Activated CD4-positive, alpha-beta memory T cell treated with anti-CD3 and anti-CD28 coated beads for 36 hours (primary cell): ENCODE measurements around the gene AMTN. TPM values are rescaled to one million over a fixed set of nuclear protein-coding genes. Genes with fewer than 3 reads are reported as not detected.
"Not testable (repeated sequence)": the region's sequence is repeated elsewhere in the genome, so short reads cannot be mapped to it uniquely, and the experiment has no call there.

Source experiments
- CTCF ChIA-PET: fragments of 350-600 bp; sonication (Branson Sonifier 250); formaldehyde crosslinking; loops from one replicate; lab custom pipeline; 2021; ENCODE audit warnings: antibody characterized with exemption, inconsistent platforms; lab: Charles Lee
- POLR2A ChIA-PET: fragments of 350-600 bp; sonication (Branson Sonifier 250); formaldehyde crosslinking; loops from one replicate; lab custom pipeline; 2021; ENCODE audit warnings: antibody characterized with exemption; lab: Charles Lee
- DNase-seq: peaks from one replicate; pipeline ENCODE4 v3.0.0-alpha.2; 2020
- H3K27ac Mint-ChIP-seq: one replicate; pipeline ENCODE4 v1.8.0; 2021; ENCODE audit warnings: mixed read lengths
- H3K27me3 Mint-ChIP-seq: one replicate; pipeline ENCODE4 v1.8.0; 2021; ENCODE audit warnings: mixed read lengths
- H3K36me3 Mint-ChIP-seq: one replicate; pipeline ENCODE4 v1.8.0; 2021; ENCODE audit warnings: mixed read lengths
- H3K4me1 Mint-ChIP-seq: one replicate; pipeline ENCODE4 v1.8.0; 2021; ENCODE audit warnings: low read depth, mixed read lengths
- H3K4me3 Mint-ChIP-seq: one replicate; pipeline ENCODE4 v1.8.0; 2021; ENCODE audit warnings: mild to moderate bottlenecking, mixed read lengths
- H3K9me3 Mint-ChIP-seq: one replicate; pipeline ENCODE4 v1.8.0; 2021; ENCODE audit warnings: mixed read lengths
- intact Hi-C: fragments of 100-400 bp; cut with micrococcal nuclease; formaldehyde crosslinking; loops from one replicate; pipeline ENCODE4 v1.15.1; 2023
- total RNA-seq, 2 experiments: library from RNA; stranded (reverse); gene quantifications; one replicate each; pipeline ENCODE4 v1.2.3, GENCODE V29; 2021

AMTN gene
- not detected for total RNA-seq

GRCh38 chr4:70518269-70518668 is at the start of gene AMTN:
AMTN (plus strand) TSS chr4:70518569; CDS start chr4:70518778, 209 bp downstream.
- H3K4me3 Mint-ChIP-seq, result no peak within 1 kb of the TSS
- no peak within 1 kb of the TSS for H3K27ac Mint-ChIP-seq
- H3K36me3 Mint-ChIP-seq, result no peaks in the 10 kb centered on the region
- CTCF ChIA-PET, result no interaction called here
- intact Hi-C loops, result no loop called here
- no peaks in the 10 kb centered on the region for H3K9me3 Mint-ChIP-seq
- H3K27me3 Mint-ChIP-seq, result no peaks in the 10 kb centered on the region
- DNase-seq, result no peak
- no peaks in the 10 kb centered on the region for H3K4me1 Mint-ChIP-seq
- POLR2A ChIA-PET, result no interaction called here

GRCh38 chr4:70471897-70472296 is 46.5 kb upstream of the AMTN start, which contains the start of gene MUC7:
MUC7 (plus strand) TSS chr4:70472197; CDS start chr4:70474022, 1,825 bp downstream.
- DNase-seq, result no peak
- H3K4me1 Mint-ChIP-seq, result no peaks in the 10 kb centered on the region
- H3K36me3 Mint-ChIP-seq, result no peaks in the 10 kb centered on the region
- no peak within 1 kb of the TSS for H3K4me3 Mint-ChIP-seq
- no peaks in the 10 kb centered on the region for H3K9me3 Mint-ChIP-seq
- POLR2A ChIA-PET, result no interaction called here
- no peak within 1 kb of the TSS for H3K27ac Mint-ChIP-seq
- CTCF ChIA-PET, result no interaction called here
- H3K27me3 Mint-ChIP-seq, result no peaks in the 10 kb centered on the region
- intact Hi-C loops, result no loop called here

- H3K36me3 Mint-ChIP-seq, result no peaks in the 10 kb centered on the region
- H3K27ac Mint-ChIP-seq, result no peak overlapping the region
- CTCF ChIA-PET, result no interaction called here
- intact Hi-C loops, result no loop called here
- H3K9me3 Mint-ChIP-seq, result no peaks in the 10 kb centered on the region
- no peak for DNase-seq
- POLR2A ChIA-PET, result no interaction called here
- H3K4me1 Mint-ChIP-seq, result no peaks in the 10 kb centered on the region
- H3K4me3 Mint-ChIP-seq, result no peak overlapping the region
- H3K27me3 Mint-ChIP-seq, result no peaks in the 10 kb centered on the region
These were observed 44.7 kb upstream of the AMTN start for GRCh38 chr4:70473679-70474078.

DNA sequence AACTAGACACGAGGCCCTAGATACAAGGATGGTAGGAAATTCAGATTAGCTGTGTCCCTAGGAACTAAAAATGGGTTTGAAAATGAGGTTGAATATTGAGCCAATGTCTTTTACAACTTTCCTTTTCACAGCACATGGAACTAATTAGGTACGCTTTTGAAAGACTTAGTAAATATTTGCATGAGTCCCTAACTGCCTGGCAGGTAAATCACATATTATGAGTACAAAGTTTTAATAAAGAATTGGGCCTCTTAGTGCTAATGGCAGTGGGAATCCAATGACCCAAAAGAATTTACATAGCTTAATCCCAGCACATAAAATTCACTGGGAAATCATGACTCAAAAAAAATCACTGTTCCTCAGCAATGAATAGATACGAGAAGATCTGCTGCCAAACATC is 29.6 kb upstream of the AMTN start:
- intact Hi-C loops, result no loop called here
- H3K27me3 Mint-ChIP-seq, result peaks cover 4% of the 10 kb centered on the region

DNA sequence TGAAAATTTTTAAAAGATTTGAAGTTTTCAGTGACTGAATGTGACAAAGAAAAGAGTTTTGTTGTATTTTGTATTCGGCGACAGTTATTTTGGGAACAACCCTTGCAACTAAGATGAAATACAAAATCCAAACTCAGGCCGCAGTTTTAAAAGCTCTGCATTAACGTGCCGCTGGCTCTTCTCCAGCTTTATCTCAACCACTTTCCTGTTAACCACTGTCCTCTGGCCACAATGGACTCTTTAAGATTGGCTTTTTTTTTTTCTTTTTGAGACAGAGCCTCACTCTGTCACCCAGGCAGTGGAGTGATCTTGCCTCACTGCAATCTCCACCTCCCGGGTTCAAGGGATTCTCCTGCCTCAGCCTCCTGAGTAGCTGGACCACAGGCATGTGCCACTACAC is 22.1 kb upstream of the AMTN start:
- Mint-ChIP-seq H3K27me3 (peaks cover 2% of the 10 kb centered on the region), H3K27ac (no peak overlapping the region), H3K36me3 (no peaks in the 10 kb centered on the region), H3K4me3 (no peak overlapping the region), H3K4me1 (no peaks in the 10 kb centered on the region), H3K9me3 (no peaks in the 10 kb centered on the region)
- intact Hi-C loops, result no loop called here
- ChIA-PET POLR2A (no interaction called here), CTCF (interaction anchor here (0.6 kb wide), 1 partner anchor 1702 kb away, joined by 3 read pairs; no protein-coding TSS in a partner anchor)
- no peak for DNase-seq

More for the DNA sequence above, 29.6 kb upstream of the AMTN start:
- Mint-ChIP-seq H3K4me1 (no peaks in the 10 kb centered on the region), H3K27ac (no peak overlapping the region), H3K9me3 (no peaks in the 10 kb centered on the region), H3K4me3 (no peak overlapping the region), H3K36me3 (no peaks in the 10 kb centered on the region)
- no peak for DNase-seq
- POLR2A ChIA-PET, result no interaction called here
- CTCF ChIA-PET, result interaction anchor here (1.3 kb wide), 1 partner anchor 18 kb away, joined by 3 read pairs; no protein-coding TSS in a partner anchor

- H3K9me3 Mint-ChIP-seq, H3K36me3 Mint-ChIP-seq, H3K27ac Mint-ChIP-seq, H3K27me3 Mint-ChIP-seq, DNase-seq, H3K4me3 Mint-ChIP-seq, intact Hi-C loops, H3K4me1 Mint-ChIP-seq, CTCF ChIA-PET, POLR2A ChIA-PET: not testable (repeated sequence)
These were observed 16.5 kb upstream of the AMTN start for GRCh38 chr4:70501838-70502237.

GRCh38 chr4:70504733-70505132 is 13.6 kb upstream of the AMTN start:
- no peak overlapping the region for H3K4me3 Mint-ChIP-seq
- H3K27ac Mint-ChIP-seq, result no peak overlapping the region
- no peaks in the 10 kb centered on the region for H3K27me3 Mint-ChIP-seq
- ChIA-PET CTCF (interaction anchor here (1.6 to 2.4 kb wide), 2 partner anchors 13 to 814 kb away, joined by 4 to 6 read pairs; no protein-coding TSS in a partner anchor), POLR2A (no interaction called here)
- no peak for DNase-seq
- intact Hi-C loops, result loop anchor here (1.0 to 5.0 kb wide), 2 partner anchors 53 to 815 kb away; no protein-coding TSS in a partner anchor
- H3K36me3 Mint-ChIP-seq, result no peaks in the 10 kb centered on the region
- no peaks in the 10 kb centered on the region for H3K4me1 Mint-ChIP-seq
- no peaks in the 10 kb centered on the region for H3K9me3 Mint-ChIP-seq

DNA sequence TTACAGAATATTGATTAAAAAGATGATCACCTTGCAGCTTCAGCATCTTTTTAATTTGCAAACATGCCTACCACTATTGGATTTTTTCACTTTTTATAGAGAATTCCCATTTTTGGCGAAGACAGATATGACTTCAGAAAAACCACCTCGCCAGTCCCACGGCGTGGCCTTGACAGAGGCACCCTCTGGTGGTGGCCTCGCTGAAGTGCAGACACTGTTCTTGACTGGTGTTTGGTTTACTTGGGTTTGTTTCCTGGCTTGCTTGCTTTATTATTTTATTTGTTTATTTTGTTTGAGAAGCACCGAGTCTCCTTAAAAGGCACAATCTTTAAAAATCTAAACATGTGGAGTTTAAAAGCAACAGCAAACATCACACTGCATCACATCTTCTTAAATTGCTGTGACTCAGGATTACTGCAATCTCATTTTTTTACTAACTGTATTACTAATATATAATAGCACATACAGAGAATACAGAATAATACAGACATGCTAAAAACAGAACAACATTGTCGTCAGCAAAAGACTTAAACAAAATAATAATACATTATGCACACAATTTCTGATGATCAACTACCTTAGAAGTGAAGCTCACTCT is 13.1 kb upstream of the AMTN start:
- H3K4me3 Mint-ChIP-seq, result no peak overlapping the region
- H3K4me1 Mint-ChIP-seq, result no peaks in the 10 kb centered on the region
- H3K27ac Mint-ChIP-seq, result no peak overlapping the region
- no peaks in the 10 kb centered on the region for H3K27me3 Mint-ChIP-seq
- peak; percentile 58 for DNase-seq
- no peaks in the 10 kb centered on the region for H3K36me3 Mint-ChIP-seq
- POLR2A ChIA-PET, result no interaction called here
- no peaks in the 10 kb centered on the region for H3K9me3 Mint-ChIP-seq
- intact Hi-C loops, result loop anchor here (1.0 to 5.0 kb wide), 2 partner anchors 52 to 816 kb away; no protein-coding TSS in a partner anchor
- CTCF ChIA-PET, result interaction anchor here (0.6 to 2.4 kb wide), 6 partner anchors 14 to 823 kb away, joined by 3 to 6 read pairs (median 4); no protein-coding TSS in a partner anchor

DNA sequence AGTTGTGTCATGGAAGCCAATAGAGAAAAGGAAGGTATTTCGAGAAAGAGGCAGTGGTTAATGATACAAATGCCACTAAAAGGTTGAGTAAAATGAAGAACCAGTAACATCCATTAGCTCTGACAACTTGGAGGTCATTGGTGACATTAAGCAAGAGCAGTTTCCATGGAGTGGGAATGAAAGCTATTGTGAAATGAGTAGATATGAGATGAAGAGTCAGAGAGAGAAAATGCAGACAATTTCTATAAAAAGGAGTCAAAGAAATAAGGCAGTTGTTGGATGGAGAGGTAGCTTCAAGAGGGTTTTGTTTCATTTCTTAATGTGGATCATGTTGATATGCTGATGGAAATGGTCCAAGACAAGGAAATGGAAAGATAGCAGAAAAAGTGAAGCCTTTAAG is 9.6 kb upstream of the AMTN start:
- DNase-seq, result no peak
- Mint-ChIP-seq H3K27ac (no peak overlapping the region), H3K36me3 (no peaks in the 10 kb centered on the region), H3K27me3 (no peaks in the 10 kb centered on the region), H3K9me3 (no peaks in the 10 kb centered on the region), H3K4me3 (no peak overlapping the region), H3K4me1 (no peaks in the 10 kb centered on the region)
- intact Hi-C loops, result loop anchor here (5.0 kb wide), 1 partner anchor 48 kb away; no protein-coding TSS in a partner anchor
- ChIA-PET CTCF (no interaction called here), POLR2A (no interaction called here)

GRCh38 chr4:70511365-70511764 is 7.0 kb upstream of the AMTN start:
- ChIA-PET CTCF (interaction anchor here (1.3 kb wide), 1 partner anchor 48 kb away, joined by 4 read pairs; no protein-coding TSS in a partner anchor), POLR2A (no interaction called here)
- no peak for DNase-seq
- no peak overlapping the region for H3K27ac Mint-ChIP-seq
- H3K9me3 Mint-ChIP-seq, result no peaks in the 10 kb centered on the region
- H3K4me3 Mint-ChIP-seq, result no peak overlapping the region
- H3K27me3 Mint-ChIP-seq, result no peaks in the 10 kb centered on the region
- H3K4me1 Mint-ChIP-seq, result no peaks in the 10 kb centered on the region
- intact Hi-C loops, result no loop called here
- H3K36me3 Mint-ChIP-seq, result no peaks in the 10 kb centered on the region

DNA sequence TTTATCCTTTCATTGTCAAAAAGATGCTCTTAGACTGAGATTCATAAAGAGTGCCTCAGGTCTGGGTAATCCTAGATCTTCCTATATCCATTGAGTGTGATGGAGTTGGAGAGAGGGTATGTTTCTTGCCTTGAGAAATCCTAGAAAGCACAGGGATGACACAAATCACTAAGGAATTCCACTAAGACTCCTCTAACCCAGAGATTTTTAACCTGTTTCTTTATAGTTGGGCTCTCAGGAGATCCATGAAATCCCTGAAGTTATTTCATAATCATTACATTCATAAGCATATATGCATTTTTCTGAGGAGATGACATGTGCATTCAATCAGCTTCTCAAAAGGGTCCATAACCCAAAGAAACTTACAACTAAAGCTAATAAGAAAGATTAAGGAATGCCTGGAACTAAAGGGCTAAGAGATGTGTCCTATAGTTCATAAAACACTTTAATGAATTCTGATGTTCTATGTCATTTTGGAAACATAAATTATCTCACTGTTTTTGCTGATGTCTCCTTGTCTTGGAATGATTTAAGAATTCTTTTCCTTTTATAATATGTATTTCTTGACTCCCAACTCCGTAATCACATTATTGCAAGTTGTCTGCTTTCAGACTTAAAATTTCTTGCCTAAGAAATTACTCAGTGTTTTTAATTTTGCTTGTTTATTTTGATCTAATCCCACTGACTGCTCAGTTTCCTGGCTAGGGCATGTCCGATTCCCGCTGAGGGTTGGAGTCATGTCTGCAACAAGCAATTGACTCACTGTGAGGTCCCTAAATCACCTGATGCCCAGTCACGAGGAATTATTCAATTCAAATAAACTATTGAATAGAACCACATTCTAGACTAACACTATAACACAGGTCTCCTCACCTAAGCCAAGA is 2.8 kb upstream of the AMTN start:
- Mint-ChIP-seq H3K9me3 (no peaks in the 10 kb centered on the region), H3K4me1 (no peaks in the 10 kb centered on the region), H3K27me3 (no peaks in the 10 kb centered on the region), H3K4me3 (no peak overlapping the region), H3K36me3 (no peaks in the 10 kb centered on the region), H3K27ac (no peak overlapping the region)
- DNase-seq, result no peak
- CTCF ChIA-PET, result no interaction called here
- intact Hi-C loops, result no loop called here
- POLR2A ChIA-PET, result no interaction called here

GRCh38 chr4:70518716-70519115 is 347 bp downstream of the AMTN start:
- Mint-ChIP-seq H3K27me3 (no peaks in the 10 kb centered on the region), H3K36me3 (no peaks in the 10 kb centered on the region), H3K4me1 (no peaks in the 10 kb centered on the region), H3K9me3 (no peaks in the 10 kb centered on the region), H3K27ac (no peak overlapping the region), H3K4me3 (no peak overlapping the region)
- ChIA-PET CTCF (no interaction called here), POLR2A (no interaction called here)
- intact Hi-C loops, result no loop called here
- DNase-seq, result no peak
